Measurements from ENCODE around the gene FAM114A1. TPM values are rescaled to one million over a fixed set of nuclear protein-coding genes. Genes with fewer than 3 reads are reported as not detected.

Gene FAM114A1
- total and polyA plus RNA-seq, 2 experiments from 2014 or later = 13.0 to 14.5 TPM

DNA sequence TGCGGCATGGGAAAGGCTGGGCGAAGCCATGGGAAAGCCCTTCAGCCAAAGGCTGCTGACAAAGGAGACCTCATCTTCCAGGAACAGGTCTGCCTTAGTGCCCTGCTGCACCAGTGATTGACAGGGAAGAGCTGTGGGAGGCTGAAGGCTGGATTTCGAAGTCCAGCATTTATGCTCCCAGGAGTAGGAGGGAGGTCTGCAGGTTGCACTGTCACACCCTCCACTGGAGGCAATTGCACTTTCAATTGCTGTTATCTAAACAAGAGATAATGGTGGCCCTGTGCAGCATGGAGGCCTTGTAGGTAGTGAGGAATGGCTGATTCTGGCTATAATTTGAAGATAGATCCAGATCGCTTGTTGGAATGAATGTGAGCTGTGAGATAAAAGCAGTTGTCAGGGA, 43.7 kb downstream of the FAM114A1 start:
- H4K20me1 ChIP-seq (replicated peaks; ENCODE audit: insufficient read depth) = no peaks in the 10 kb centered on the region; the same call in 1 of the 2 replicates
- H3K4me3 ChIP-seq = no peak overlapping the region
- no peak for DNase-seq (ENCODE audit: low spot score)
- Mint-ChIP-seq H3K27me3 (ENCODE audit: insufficient read depth, low read depth, poor library complexity) (peaks cover 5% of the 10 kb centered on the region), H3K36me3 (ENCODE audit: low read depth) (peaks cover 5% of the 10 kb centered on the region; the same call in 2 of the 3 replicates), H3K9me3 (no peaks in the 10 kb centered on the region), H3K4me3 (no peak overlapping the region), H3K27ac (no peak overlapping the region), H3K4me1 (no peaks in the 10 kb centered on the region)
- no peak overlapping the region for H3K4me2 ChIP-seq
- no peaks in the 10 kb centered on the region for H3K4me1 ChIP-seq (ENCODE audit: insufficient read depth)
- H3F3A ChIP-seq (replicated peaks; ENCODE audit: low read depth) = no peaks in the 10 kb centered on the region
- H3K9me2 ChIP-seq (ENCODE audit: insufficient read depth) = no peaks in the 10 kb centered on the region
- no peaks in the 10 kb centered on the region for H3K36me3 ChIP-seq (ENCODE audit: insufficient read depth)
- H3K27me3 ChIP-seq (ENCODE audit: insufficient read depth) = no peaks in the 10 kb centered on the region
- no peak for ATAC-seq
- no peaks in the 10 kb centered on the region for H3K79me2 ChIP-seq (replicated peaks; ENCODE audit: insufficient read depth)
- no peak overlapping the region for H3K27ac ChIP-seq (ENCODE audit: low read depth)
- TF ChIP-seq CREB1 (CRISPR knock-in tag; IDR thresholded peaks at IDR 0.05; ENCODE audit: low read depth) (no peak), POLR2AphosphoS5 (IDR thresholded peaks at IDR 0.05; ENCODE audit: low read depth) (no peak), JUNB (IDR thresholded peaks at IDR 0.05; ENCODE audit: unreplicated experiment) (no peak), EZH2phosphoT487 (IDR thresholded peaks at IDR 0.05; ENCODE audit: unreplicated experiment) (no peak), STAT1 (IDR thresholded peaks at IDR 0.05; ENCODE audit: unreplicated experiment) (no peak), EZH2 (IDR thresholded peaks at IDR 0.05; ENCODE audit: low read depth, unreplicated experiment) (no peak), ZNF331 (CRISPR knock-in tag; IDR thresholded peaks at IDR 0.05; ENCODE audit: low read depth) (no peak), ZNF114 (CRISPR knock-in tag; IDR thresholded peaks at IDR 0.05) (no peak), NANOG (IDR thresholded peaks at IDR 0.05; ENCODE audit: borderline replicate concordance) (no peak)
- TF ChIP-seq, protein P1, sequence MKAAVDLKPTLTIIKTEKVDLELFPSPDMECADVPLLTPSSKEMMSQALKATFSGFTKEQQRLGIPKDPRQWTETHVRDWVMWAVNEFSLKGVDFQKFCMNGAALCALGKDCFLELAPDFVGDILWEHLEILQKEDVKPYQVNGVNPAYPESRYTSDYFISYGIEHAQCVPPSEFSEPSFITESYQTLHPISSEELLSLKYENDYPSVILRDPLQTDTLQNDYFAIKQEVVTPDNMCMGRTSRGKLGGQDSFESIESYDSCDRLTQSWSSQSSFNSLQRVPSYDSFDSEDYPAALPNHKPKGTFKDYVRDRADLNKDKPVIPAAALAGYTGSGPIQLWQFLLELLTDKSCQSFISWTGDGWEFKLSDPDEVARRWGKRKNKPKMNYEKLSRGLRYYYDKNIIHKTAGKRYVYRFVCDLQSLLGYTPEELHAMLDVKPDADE (IDR thresholded peaks at IDR 0.05) = no peak
- TF ChIP-seq, protein P2, sequence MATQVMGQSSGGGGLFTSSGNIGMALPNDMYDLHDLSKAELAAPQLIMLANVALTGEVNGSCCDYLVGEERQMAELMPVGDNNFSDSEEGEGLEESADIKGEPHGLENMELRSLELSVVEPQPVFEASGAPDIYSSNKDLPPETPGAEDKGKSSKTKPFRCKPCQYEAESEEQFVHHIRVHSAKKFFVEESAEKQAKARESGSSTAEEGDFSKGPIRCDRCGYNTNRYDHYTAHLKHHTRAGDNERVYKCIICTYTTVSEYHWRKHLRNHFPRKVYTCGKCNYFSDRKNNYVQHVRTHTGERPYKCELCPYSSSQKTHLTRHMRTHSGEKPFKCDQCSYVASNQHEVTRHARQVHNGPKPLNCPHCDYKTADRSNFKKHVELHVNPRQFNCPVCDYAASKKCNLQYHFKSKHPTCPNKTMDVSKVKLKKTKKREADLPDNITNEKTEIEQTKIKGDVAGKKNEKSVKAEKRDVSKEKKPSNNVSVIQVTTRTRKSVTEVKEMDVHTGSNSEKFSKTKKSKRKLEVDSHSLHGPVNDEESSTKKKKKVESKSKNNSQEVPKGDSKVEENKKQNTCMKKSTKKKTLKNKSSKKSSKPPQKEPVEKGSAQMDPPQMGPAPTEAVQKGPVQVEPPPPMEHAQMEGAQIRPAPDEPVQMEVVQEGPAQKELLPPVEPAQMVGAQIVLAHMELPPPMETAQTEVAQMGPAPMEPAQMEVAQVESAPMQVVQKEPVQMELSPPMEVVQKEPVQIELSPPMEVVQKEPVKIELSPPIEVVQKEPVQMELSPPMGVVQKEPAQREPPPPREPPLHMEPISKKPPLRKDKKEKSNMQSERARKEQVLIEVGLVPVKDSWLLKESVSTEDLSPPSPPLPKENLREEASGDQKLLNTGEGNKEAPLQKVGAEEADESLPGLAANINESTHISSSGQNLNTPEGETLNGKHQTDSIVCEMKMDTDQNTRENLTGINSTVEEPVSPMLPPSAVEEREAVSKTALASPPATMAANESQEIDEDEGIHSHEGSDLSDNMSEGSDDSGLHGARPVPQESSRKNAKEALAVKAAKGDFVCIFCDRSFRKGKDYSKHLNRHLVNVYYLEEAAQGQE (IDR thresholded peaks at IDR 0.05; ENCODE audit: unreplicated experiment) = no peak
- TF ChIP-seq, protein P3, sequence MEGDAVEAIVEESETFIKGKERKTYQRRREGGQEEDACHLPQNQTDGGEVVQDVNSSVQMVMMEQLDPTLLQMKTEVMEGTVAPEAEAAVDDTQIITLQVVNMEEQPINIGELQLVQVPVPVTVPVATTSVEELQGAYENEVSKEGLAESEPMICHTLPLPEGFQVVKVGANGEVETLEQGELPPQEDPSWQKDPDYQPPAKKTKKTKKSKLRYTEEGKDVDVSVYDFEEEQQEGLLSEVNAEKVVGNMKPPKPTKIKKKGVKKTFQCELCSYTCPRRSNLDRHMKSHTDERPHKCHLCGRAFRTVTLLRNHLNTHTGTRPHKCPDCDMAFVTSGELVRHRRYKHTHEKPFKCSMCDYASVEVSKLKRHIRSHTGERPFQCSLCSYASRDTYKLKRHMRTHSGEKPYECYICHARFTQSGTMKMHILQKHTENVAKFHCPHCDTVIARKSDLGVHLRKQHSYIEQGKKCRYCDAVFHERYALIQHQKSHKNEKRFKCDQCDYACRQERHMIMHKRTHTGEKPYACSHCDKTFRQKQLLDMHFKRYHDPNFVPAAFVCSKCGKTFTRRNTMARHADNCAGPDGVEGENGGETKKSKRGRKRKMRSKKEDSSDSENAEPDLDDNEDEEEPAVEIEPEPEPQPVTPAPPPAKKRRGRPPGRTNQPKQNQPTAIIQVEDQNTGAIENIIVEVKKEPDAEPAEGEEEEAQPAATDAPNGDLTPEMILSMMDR (conservative IDR thresholded peaks at IDR 0.05; ENCODE audit: low read depth in 2 of 2) = no peak
- TF ChIP-seq, protein P4, sequence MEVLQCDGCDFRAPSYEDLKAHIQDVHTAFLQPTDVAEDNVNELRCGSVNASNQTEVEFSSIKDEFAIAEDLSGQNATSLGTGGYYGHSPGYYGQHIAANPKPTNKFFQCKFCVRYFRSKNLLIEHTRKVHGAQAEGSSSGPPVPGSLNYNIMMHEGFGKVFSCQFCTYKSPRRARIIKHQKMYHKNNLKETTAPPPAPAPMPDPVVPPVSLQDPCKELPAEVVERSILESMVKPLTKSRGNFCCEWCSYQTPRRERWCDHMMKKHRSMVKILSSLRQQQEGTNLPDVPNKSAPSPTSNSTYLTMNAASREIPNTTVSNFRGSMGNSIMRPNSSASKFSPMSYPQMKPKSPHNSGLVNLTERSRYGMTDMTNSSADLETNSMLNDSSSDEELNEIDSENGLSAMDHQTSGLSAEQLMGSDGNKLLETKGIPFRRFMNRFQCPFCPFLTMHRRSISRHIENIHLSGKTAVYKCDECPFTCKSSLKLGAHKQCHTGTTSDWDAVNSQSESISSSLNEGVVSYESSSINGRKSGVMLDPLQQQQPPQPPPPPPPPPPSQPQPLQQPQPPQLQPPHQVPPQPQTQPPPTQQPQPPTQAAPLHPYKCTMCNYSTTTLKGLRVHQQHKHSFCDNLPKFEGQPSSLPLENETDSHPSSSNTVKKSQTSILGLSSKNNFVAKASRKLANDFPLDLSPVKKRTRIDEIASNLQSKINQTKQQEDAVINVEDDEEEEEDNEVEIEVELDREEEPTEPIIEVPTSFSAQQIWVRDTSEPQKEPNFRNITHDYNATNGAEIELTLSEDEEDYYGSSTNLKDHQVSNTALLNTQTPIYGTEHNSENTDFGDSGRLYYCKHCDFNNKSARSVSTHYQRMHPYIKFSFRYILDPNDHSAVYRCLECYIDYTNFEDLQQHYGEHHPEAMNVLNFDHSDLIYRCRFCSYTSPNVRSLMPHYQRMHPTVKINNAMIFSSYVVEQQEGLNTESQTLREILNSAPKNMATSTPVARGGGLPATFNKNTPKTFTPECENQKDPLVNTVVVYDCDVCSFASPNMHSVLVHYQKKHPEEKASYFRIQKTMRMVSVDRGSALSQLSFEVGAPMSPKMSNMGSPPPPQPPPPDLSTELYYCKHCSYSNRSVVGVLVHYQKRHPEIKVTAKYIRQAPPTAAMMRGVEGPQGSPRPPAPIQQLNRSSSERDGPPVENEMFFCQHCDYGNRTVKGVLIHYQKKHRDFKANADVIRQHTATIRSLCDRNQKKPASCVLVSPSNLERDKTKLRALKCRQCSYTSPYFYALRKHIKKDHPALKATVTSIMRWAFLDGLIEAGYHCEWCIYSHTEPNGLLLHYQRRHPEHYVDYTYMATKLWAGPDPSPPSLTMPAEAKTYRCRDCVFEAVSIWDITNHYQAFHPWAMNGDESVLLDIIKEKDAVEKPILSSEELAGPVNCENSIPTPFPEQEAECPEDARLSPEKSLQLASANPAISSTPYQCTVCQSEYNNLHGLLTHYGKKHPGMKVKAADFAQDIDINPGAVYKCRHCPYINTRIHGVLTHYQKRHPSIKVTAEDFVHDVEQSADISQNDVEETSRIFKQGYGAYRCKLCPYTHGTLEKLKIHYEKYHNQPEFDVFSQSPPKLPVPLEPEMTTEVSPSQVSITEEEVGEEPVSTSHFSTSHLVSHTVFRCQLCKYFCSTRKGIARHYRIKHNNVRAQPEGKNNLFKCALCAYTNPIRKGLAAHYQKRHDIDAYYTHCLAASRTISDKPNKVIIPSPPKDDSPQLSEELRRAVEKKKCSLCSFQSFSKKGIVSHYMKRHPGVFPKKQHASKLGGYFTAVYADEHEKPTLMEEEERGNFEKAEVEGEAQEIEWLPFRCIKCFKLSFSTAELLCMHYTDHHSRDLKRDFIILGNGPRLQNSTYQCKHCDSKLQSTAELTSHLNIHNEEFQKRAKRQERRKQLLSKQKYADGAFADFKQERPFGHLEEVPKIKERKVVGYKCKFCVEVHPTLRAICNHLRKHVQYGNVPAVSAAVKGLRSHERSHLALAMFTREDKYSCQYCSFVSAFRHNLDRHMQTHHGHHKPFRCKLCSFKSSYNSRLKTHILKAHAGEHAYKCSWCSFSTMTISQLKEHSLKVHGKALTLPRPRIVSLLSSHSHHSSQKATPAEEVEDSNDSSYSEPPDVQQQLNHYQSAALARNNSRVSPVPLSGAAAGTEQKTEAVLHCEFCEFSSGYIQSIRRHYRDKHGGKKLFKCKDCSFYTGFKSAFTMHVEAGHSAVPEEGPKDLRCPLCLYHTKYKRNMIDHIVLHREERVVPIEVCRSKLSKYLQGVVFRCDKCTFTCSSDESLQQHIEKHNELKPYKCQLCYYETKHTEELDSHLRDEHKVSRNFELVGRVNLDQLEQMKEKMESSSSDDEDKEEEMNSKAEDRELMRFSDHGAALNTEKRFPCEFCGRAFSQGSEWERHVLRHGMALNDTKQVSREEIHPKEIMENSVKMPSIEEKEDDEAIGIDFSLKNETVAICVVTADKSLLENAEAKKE (CRISPR knock-in tag; IDR thresholded peaks at IDR 0.05) = no peak
- H2AFZ ChIP-seq = no peak overlapping the region

Data from GM23338 (cell line).